OCI-LY3 (cell line): ENCODE results near the gene RAE1.

ENCODE experiments used
- EZH2phosphoT487 ChIP-seq: fragments of 200-600 bp; shearing (Covaris generic); IDR thresholded peaks from 2 replicates; pipeline ENCODE4 v1.6.1; 2018; ENCODE audit warnings: antibody characterized with exemption, mixed run types, low read depth
- TF ChIP-seq, protein P1 (sequence below): fragments of 200-600, 300-600 bp; sonication (generic); IDR thresholded peaks from 2 replicates; pipeline ENCODE4 v1.5.1; 2014; ENCODE audit warnings: antibody characterized with exemption, low read length, low read depth

DNA sequence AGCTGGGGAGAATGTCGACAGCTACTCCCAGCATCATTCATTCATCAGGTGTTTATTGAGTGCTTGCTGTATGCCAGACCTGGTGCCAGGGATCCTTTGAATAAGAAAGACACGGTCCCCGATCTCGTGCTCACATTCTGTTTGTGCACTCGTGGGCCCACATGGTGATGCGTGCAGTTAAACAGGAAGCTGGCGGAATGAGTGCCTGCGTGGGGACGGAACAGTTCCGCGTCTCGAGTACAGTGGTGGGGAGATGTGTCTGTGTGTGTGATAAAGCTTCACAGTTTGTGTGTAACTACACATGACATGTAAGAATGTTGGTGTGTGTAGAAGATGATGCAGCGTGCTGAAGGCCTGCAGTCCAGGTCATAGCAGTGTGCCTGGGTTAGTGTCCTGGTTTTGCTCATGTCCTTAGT, 46.6 kb downstream of the RAE1 start:
- TF ChIP-seq, protein P1, sequence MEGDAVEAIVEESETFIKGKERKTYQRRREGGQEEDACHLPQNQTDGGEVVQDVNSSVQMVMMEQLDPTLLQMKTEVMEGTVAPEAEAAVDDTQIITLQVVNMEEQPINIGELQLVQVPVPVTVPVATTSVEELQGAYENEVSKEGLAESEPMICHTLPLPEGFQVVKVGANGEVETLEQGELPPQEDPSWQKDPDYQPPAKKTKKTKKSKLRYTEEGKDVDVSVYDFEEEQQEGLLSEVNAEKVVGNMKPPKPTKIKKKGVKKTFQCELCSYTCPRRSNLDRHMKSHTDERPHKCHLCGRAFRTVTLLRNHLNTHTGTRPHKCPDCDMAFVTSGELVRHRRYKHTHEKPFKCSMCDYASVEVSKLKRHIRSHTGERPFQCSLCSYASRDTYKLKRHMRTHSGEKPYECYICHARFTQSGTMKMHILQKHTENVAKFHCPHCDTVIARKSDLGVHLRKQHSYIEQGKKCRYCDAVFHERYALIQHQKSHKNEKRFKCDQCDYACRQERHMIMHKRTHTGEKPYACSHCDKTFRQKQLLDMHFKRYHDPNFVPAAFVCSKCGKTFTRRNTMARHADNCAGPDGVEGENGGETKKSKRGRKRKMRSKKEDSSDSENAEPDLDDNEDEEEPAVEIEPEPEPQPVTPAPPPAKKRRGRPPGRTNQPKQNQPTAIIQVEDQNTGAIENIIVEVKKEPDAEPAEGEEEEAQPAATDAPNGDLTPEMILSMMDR, result no peak
- TF ChIP-seq EZH2phosphoT487, result no peak
